ENCODE measurements around the gene DCAF17.

DCAF17 gene

GRCh38 chr2:171491292-171491691, 57.3 kb downstream of the DCAF17 start:
- Histone ChIP-seq H3K4me1 (ENCODE audit: control insufficient read depth, insufficient read depth, low read length) (no peaks in the 10 kb centered on the region), H3K27ac (ENCODE audit: extremely low read depth, low read depth, low read length) (no peak overlapping the region), H3K9me3 (ENCODE audit: control insufficient read depth, insufficient read depth, low read depth, low read length) (no peaks in the 10 kb centered on the region), H3K36me3 (ENCODE audit: control insufficient read depth in 2 of 2, insufficient read depth in 1 of 2, low read length in 2 of 2) (no peaks in the 10 kb centered on the region), H3K4me3 (ENCODE audit: low read depth, low read length) (no peak overlapping the region)
- ChIA-PET CTCF (interaction anchor here (1.4 kb wide), 1 partner anchor 10 kb away, joined by 4 read pairs; no protein-coding TSS in a partner anchor), POLR2A (no interaction called here)
- TF ChIP-seq PRDM10 (tag by site-specific recombination; IDR thresholded peaks at IDR 0.05) (no peak), SETDB1 (IDR thresholded peaks at IDR 0.05; ENCODE audit: insufficient read length, low read length) (no peak), BCL6B (tag by site-specific recombination; IDR thresholded peaks at IDR 0.05) (no peak), ZNF10 (tag by site-specific recombination; IDR thresholded peaks at IDR 0.05) (no peak), TSHZ1 (tag by site-specific recombination; IDR thresholded peaks at IDR 0.05; ENCODE audit: borderline replicate concordance) (no peak), INSM2 (tag by site-specific recombination; IDR thresholded peaks at IDR 0.05) (no peak), BCL11B (tag by site-specific recombination; IDR thresholded peaks at IDR 0.05; ENCODE audit: low read depth) (no peak), ZEB2 (tag by site-specific recombination; IDR thresholded peaks at IDR 0.05) (no peak), ZNF76 (tag by site-specific recombination; IDR thresholded peaks at IDR 0.05; ENCODE audit: borderline replicate concordance, low read depth) (no peak), ZNF660 (tag by site-specific recombination; IDR thresholded peaks at IDR 0.05) (no peak), ZNF626 (tag by site-specific recombination; IDR thresholded peaks at IDR 0.05) (no peak), ZNF747 (tag by site-specific recombination; IDR thresholded peaks at IDR 0.05) (no peak), ZNF776 (tag by site-specific recombination; IDR thresholded peaks at IDR 0.05; ENCODE audit: borderline replicate concordance) (no peak), PRDM6 (tag by site-specific recombination; IDR thresholded peaks at IDR 0.05) (no peak), ZNF157 (tag by site-specific recombination; IDR thresholded peaks at IDR 0.05) (no peak)

Measured in HEK293 (cell line).